Ammon's horn (tissue), 1 donor: ENCODE measurements around the gene PSME1.

Experiments
- DNase-seq: peaks from one replicate; pipeline ENCODE4 v3.0.0-alpha.2; 2016; ENCODE audit warnings: low spot score

The PSME1 gene

GRCh38 chr14:24147761-24148428, 11.9 kb downstream of the PSME1 start:
- DNase-seq = no peak

GRCh38 chr14:24149302-24149969, 13.4 kb downstream of the PSME1 start:
- no peak for DNase-seq

GRCh38 chr14:24150061-24150460, 14.1 kb downstream of the PSME1 start:
- DNase-seq = no peak

GRCh38 chr14:24150567-24150966, 14.6 kb downstream of the PSME1 start:
- DNase-seq = no peak

GRCh38 chr14:24150993-24151392, 15.0 kb downstream of the PSME1 start:
- DNase-seq = no peak

- DNase-seq = no peak
Measured at GRCh38 chr14:24151404-24152080, 15.5 kb downstream of the PSME1 start.

- DNase-seq = no peak
Measured at GRCh38 chr14:24155100-24155499, 19.1 kb downstream of the PSME1 start.

- DNase-seq = no peak
Measured at GRCh38 chr14:24156840-24157239, 20.8 kb downstream of the PSME1 start.

GRCh38 chr14:24157331-24157730, 21.3 kb downstream of the PSME1 start:
- no peak for DNase-seq

- DNase-seq = no peak
Measured at GRCh38 chr14:24159777-24160498, 23.9 kb downstream of the PSME1 start.

- DNase-seq = no peak
Measured at GRCh38 chr14:24160499-24160849, 24.5 kb downstream of the PSME1 start.

- peak; percentile 96 for DNase-seq
Measured at GRCh38 chr14:24160850-24161804, 25.1 kb downstream of the PSME1 start, which contains the start of gene IRF9. IRF9 (plus strand) TSS chr14:24161265; CDS start chr14:24162145, 880 bp downstream.

GRCh38 chr14:24162093-24162492, 26.1 kb downstream of the PSME1 start:
- no peak for DNase-seq

GRCh38 chr14:24164518-24164991, 28.6 kb downstream of the PSME1 start:
- no peak for DNase-seq

- DNase-seq = no peak
Measured at GRCh38 chr14:24165785-24166184, 29.8 kb downstream of the PSME1 start.

- DNase-seq = no peak
Measured at GRCh38 chr14:24167469-24168114, 31.6 kb downstream of the PSME1 start.

GRCh38 chr14:24171422-24172260, 35.6 kb downstream of the PSME1 start, which contains the start of gene REC8:
REC8 (plus strand) TSS chr14:24172080; CDS start chr14:24172553, 473 bp downstream.
- peak; percentile 97 for DNase-seq

GRCh38 chr14:24172261-24172860, 36.4 kb downstream of the PSME1 start:
- no peak for DNase-seq

GRCh38 chr14:24172871-24173281, 36.9 kb downstream of the PSME1 start:
- DNase-seq = no peak
